HG02885 (cell line): ENCODE results near the gene PMM2.
"Not testable (repeated sequence)": the region's sequence is repeated elsewhere in the genome, so short reads cannot be mapped to it uniquely, and the experiment has no call there.

ENCODE experiments used
- ATAC-seq: cut with Tn5 transposase; IDR thresholded peaks from one replicate; pipeline ENCODE4 v1.9.1; 2021; ENCODE audit warnings: mild to moderate bottlenecking; ENCODE audit not compliant: unreplicated experiment, poor library complexity

PMM2 gene

DNA sequence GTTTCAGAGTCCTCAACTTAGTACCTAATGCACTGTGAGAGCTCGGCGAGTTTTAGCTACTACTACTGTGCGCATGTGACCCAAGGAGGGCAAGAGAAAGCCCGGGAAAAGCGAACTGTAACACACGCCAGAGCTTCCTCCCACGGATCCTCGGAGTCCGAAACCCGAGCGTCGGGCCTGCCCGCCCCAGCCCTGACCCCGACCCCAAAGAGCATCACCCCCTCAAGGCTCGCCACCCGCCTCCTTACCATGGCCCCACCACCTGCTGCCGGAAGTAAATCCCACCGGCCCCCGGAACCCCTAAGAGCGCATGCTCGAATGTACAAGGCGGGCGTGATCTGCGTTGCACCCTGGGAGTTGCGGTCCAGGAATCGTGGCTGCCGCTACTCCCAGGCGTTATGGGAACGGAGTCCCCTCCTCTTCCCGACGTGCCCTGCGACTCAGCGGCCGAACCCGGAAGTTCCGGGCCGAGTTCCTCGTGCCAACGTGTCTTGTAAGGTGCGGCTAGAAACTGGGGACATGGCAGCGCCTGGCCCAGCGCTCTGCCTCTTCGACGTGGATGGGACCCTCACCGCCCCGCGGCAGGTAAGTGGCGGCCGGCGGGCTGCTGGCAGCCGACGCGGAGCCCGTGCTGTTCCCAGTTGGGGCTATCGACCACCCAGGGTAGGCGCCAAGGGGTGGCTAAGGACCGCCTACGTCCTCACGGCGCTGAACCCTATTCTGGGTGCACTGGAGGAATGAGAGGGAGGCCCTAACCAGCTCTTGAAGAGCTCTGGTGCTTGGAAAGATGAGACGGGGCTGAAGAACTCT, at the start of gene PMM2, which contains the start of gene TMEM186:
Gene PMM2 (plus strand): TSS at position 476 of the 810 bp plus-strand sequence. CDS start 44 bp downstream, at position 520.
Gene TMEM186 (minus strand): TSS at position 276 of the 810 bp plus-strand sequence. CDS start 25 bp downstream, at position 251.
- ATAC-seq: peak; percentile 96

- ATAC-seq: not testable (repeated sequence)
Measured at GRCh38 chr16:8748944-8749343, 48.7 kb upstream of the PMM2 start.

GRCh38 chr16:8751481-8752311, 45.9 kb upstream of the PMM2 start:
- ATAC-seq: no peak

GRCh38 chr16:8752706-8753105, 44.9 kb upstream of the PMM2 start:
- no peak for ATAC-seq

DNA sequence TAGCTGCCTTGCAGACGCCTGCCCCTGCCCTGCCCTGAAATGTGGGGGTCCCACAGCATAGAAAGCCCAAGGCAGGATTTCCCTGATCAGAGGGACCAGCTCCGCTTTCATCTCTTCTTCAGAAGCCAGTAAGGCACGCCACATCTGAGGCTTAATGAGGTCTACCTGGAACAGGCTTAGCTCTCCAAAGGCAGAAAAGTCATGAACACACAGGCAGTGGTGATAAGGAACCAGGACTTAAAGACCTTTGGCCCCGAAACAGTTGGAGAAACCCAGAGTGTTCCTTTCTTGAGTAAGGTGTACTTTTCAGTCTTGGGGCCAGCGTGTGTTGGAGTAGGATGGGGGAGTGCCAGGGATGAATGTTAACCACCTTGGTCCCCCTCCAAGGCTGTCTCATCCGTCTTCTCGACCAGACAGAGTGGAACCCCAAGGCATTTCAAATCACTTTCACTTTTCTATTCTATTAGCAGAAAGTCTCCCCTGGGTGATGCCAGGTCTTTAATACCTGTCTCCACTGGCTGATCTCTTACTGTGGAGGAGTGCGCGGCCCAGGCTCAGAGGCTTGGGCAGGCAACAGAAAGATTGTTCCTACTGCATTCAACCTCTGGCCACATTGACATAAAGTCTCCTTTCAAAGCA, 44.1 kb upstream of the PMM2 start:
- no peak for ATAC-seq

DNA sequence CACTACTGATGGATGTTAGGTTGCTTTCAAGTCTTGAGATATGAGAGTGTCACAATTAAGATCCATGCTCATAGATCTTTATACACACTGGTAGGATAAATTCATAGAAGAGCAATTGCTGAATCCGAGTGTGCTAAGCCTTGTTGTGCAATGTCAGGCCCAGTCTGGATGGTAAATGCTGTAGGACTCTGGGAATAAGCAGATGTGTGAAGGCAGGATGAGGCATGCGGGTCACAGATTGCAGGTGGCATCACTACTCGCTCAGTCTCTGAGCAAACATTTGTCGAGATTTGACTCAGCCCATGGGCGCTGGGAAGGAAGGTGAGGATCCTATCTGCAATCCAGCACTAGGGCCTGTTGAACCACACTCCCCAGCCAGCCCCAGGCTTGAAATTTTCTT, 40.9 kb upstream of the PMM2 start:
- no peak for ATAC-seq

DNA sequence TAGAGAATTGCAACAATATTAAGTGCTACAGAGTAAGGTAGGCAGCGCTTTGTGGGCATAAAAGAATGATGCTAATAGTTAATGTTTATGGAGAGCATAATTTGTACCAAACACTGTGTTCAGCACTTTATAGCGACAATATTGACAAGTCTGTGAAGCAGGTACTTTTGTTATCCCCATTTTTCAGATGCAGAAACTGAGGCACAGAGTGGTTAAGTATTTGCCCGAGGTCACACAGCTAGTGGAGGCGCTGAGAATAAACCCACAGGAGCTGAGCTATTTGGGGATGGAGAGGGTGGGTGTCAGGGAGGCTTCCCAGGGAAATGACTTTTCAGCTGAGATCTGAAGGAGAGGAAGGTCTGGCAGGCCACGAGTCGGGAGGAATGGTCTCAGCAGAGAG, 39.6 kb upstream of the PMM2 start:
- ATAC-seq: no peak

DNA sequence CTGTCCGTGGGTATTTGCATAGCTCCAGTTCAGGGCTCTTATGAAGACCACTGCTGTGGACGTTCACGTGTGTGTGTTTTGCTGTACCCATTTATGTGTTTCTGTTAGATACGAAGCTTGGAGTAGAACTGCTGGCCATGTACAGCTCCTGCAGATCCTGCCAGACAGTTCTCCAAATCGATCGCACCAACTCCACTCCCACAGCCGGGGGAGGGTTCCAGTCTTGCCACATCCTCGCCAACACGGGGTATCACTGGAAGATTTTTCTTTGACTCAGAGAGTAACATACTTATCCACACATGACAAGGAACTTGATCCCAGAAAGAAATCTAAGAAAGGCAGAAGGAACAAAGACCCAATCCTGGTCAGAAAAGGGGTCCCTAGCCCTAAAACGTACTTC, 37.6 kb upstream of the PMM2 start:
- ATAC-seq: no peak

GRCh38 chr16:8761078-8761477, 36.6 kb upstream of the PMM2 start:
- ATAC-seq: no peak

GRCh38 chr16:8762254-8762653, 35.4 kb upstream of the PMM2 start:
- ATAC-seq: no peak

DNA sequence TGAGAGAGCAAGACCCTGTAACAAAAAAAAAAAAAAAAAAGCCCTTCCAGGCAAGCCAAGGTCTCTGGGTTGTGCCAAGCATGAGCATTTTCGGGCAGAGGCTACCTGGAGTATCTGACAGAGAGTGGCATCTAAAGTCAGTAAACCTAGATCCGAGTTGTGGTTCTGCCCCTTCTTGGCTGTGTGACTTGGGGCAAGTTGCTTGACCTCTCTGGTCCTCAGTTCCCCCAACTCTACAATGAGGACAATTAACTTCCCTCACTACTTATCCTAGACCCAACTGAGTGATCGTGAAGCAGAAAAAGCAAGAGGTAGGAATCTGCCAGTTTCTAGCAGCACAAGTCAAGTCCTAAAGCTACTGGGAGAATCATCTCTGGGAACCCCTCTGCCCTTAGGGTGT, 34.6 kb upstream of the PMM2 start:
- ATAC-seq: no peak

DNA sequence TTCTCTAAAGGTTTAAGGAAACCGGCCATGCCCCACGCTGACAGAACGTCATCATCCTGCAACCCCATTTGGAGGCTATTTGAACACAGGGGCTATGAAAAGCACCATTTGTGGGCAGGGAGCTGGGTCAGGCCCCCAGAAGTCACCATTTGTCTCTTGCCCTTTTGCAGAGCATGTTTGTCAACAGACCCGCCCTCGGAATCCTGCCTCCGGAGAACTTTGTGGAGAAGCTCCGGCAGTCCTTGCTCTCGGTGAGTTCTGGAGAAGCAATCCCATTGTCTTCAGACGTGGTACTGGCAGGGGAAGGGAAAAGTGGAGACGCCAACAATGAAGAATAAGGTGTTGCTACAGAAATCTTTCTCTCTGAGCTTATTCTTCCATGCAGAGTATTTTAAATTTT, 33.7 kb upstream of the PMM2 start:
- ATAC-seq: no peak

- ATAC-seq: no peak
Measured at GRCh38 chr16:8764525-8765250, 33.0 kb upstream of the PMM2 start.

- ATAC-seq: no peak
Measured at GRCh38 chr16:8767176-8767575, 30.5 kb upstream of the PMM2 start.

DNA sequence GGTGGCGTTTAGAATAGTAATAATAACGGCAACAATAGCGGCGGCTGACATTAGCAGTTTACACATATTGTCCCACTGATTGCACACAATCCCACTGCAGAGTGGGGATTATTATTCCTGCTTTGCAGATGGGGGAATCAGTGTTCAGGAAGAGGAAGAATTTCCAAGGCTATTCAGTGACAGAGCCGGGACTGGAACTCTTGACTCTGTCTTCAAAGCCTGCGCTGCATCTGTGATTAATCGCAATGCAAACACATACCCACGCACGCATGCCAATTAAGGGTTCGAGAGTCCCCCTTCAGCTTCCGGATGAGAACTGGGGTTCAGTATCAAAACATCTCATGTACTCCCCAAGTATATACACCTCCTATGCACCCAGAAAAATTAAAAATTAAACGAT, 29.4 kb upstream of the PMM2 start:
- no peak for ATAC-seq

DNA sequence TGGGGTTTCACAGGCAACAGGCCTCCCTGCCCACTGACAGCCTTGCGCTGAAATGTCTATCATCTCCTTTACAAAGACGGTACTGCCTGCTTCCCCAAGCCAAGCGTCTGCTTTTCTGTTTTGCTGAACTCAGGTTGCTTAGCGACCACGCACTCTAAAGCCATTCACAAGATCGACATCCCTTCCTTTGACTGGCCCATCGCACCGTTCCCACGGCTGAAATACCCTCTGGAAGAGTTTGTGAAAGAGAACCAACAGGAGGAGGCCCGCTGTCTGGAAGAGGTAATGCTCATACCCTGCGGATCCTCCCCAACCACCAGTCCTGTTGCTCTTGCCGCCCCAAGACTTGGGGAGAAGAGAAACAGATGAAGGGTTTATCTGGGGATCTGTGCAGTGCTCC, 28.9 kb upstream of the PMM2 start:
- ATAC-seq: no peak

GRCh38 chr16:8773537-8773936, 24.1 kb upstream of the PMM2 start:
- ATAC-seq: no peak

DNA sequence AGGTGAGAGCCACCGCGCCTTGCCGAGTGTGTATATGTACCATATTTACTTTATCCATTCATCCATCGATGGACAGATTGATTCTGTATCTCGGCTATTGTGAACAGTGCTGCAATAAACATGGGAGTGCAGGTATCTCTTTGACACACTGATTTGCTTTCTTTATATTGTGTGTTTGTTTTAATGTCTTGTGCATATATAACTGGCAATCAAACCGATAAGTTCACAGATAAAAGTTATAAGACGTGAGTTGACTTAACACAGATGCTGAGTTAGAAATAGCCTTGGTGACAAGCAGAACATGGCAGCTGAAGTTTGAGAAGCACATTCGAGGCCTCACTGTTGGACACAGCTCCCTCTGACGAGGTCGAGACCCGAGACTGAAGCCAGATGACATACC, 23.4 kb upstream of the PMM2 start:
- no peak for ATAC-seq

DNA sequence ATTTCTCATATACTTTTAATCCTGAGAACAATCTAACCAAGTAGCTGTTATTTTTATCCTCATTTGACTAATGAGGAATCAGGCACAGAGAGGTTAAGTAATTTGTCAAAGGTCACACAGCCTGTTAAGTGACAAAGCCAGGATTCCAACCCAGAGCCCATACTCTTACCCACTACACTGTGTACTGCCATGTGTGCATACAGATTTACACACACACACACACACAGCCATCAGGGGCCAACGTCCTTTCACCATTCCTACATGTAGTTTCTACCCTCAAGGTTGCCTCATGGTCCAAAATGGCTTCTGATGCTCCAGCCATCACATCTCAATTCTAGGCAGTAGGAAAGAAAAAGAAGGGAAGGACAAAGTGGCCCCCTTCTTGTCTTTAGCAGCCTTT, 22.3 kb upstream of the PMM2 start:
- ATAC-seq: no peak

DNA sequence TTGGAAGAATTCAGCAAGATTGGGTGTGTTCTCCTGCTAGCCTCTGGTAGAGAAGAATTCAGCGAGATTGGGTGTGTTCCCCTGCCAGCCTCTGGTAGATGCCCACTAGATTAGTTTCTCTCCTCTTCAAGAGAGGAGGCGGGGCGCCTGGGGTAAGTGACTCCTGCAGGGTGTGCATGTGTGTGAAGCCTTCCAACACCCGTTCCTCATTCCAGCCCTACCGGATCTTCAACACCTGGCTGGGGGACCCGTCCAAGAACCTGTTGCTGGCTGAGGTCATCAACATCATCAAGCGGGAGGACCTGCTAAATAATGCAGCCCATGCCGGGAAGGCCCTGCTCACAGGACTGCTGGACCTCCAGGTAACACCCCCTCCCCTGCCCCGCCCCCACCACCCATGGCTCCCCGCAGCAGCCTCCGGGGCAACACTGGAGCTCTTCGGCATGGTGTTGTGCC, 21.5 kb upstream of the PMM2 start:
- ATAC-seq: no peak
